Mucosa of descending colon (tissue), 3 donors: ENCODE data around the gene RAPGEF3. TPM values are rescaled to one million over a fixed set of nuclear protein-coding genes. Genes with fewer than 3 reads are reported as not detected.

Experiments used
- ATAC-seq: fragments of 200-7000 bp; cut with Tn5 transposase; one replicate; pipeline ENCODE4 v1.9.1; 2020; ENCODE audit warnings: mild to moderate bottlenecking, moderate library complexity
- DNase-seq, 3 donors: peaks; one replicate each; pipeline ENCODE4 v3.0.0-alpha.2; 2020
- H3K36me3 ChIP-seq: fragments of 200-600 bp; one replicate; pipeline ENCODE4 v1.8.0; 2021; ENCODE audit warnings: low read depth, mild to moderate bottlenecking
- H3K4me1 ChIP-seq: fragments of 200-600 bp; one replicate; pipeline ENCODE4 v1.8.0; 2021; ENCODE audit warnings: low read depth, mild to moderate bottlenecking
- H3K4me3 ChIP-seq: fragments of 200-600 bp; one replicate; pipeline ENCODE4 v1.8.0; 2021; ENCODE audit warnings: mild to moderate bottlenecking
- H3K9me3 ChIP-seq: fragments of 200-600 bp; one replicate; pipeline ENCODE4 v1.8.0; 2021; ENCODE audit warnings: mild to moderate bottlenecking
- CTCF ChIP-seq: fragments of 200-600 bp; IDR thresholded peaks from one replicate; pipeline ENCODE4 v1.8.0; 2022; ENCODE audit warnings: antibody characterized with exemption, mild to moderate bottlenecking
- intact Hi-C, 2 donors: fragments of 100-400 bp; cut with DNase I in 1 of 2; cut with micrococcal nuclease in 1 of 2; formaldehyde crosslinking; loops; one replicate each; pipeline versions ENCODE4 v1.11.0 to v1.11.1; 2022; cut with DNase I, micrococcal nuclease
- total RNA-seq, 3 donors: library from RNA; stranded (reverse); fragmentation: NEBNext Ultra II Directional in 2 of 3; extraction: Animal tissue kit (Norgen Biotek cat#: 25700) in 2 of 3; gene quantifications; one replicate each; pipeline versions ENCODE4 v1.2.1 to v1.2.4, GENCODE V29; 2021 to 2023
- donor health status: DM: no; HTN: no; CAD: no; lungs with moderate emphysema.
- donor health status: DM: no; HTN: no; CAD: no.
- donor health status: DM: no; HTN: yes; CAD: no.

The RAPGEF3 gene
- total RNA-seq, 3 donors from 2014 or later: 9.5 to 15.6 (median 11.4) TPM

- H3K4me3 ChIP-seq: no peak overlapping the region
- no peaks in the 10 kb centered on the region for H3K36me3 ChIP-seq
- intact Hi-C loops: loop anchor here in 1 of 2 donors (10.0 kb wide), 1 partner anchor 662 kb away; no protein-coding TSS in a partner anchor
- H3K4me1 ChIP-seq: no peaks in the 10 kb centered on the region
- TF ChIP-seq CTCF: no peak
- no peaks in the 10 kb centered on the region for H3K9me3 ChIP-seq
- DNase-seq (no peak), ATAC-seq (peak; percentile 55)
Measured at GRCh38 chr12:47686645-47687240, 71.9 kb downstream of the RAPGEF3 start.

Other genes with a start within 250 kb of the RAPGEF3 start
- gene RPAP3, start 52.9 kb downstream of the RAPGEF3 start, total RNA-seq: 10 to 100 TPM; 16.5 to 26.0 (median 20.0) TPM
- under 1 TPM in 2 of 3 donors, not detected in 1; 0.19 to 0.31 TPM for gene ENDOU, start 33.4 kb downstream of the RAPGEF3 start, total RNA-seq
- gene SLC48A1, start 14.4 kb upstream of the RAPGEF3 start, total RNA-seq: 10 to 100 TPM; 17.2 to 35.4 (median 19.1) TPM
- gene HDAC7, start 61.0 kb upstream of the RAPGEF3 start, total RNA-seq: 10 to 100 TPM; 19.5 to 67.4 (median 33.2) TPM
- 100 to 1,000 TPM in 2 of 3 donors, 10 to 100 TPM in 1; 69.5 to 175 (median 162) TPM for gene VDR, start 146.1 kb upstream of the RAPGEF3 start, total RNA-seq
- gene TMEM106C, start 204.7 kb upstream of the RAPGEF3 start, total RNA-seq: 100 to 1,000 TPM in 2 of 3 donors, 10 to 100 TPM in 1; 93.9 to 208 (median 183) TPM
- gene COL2A1, start 245.6 kb upstream of the RAPGEF3 start, total RNA-seq: 1 to 10 TPM in 2 of 3 donors, under 1 TPM in 1; 0.19 to 1.5 (median 1.2) TPM